H1 (cell line): ENCODE results near the gene COL19A1. TPM values are rescaled to one million over a fixed set of nuclear protein-coding genes. Genes with fewer than 3 reads are reported as not detected.

Experiments
- CTCF ChIA-PET: fragments of 300-600 bp; sonication (Branson Sonifier 250); formaldehyde crosslinking; loops from one replicate; lab custom pipeline; 2021; ENCODE audit not compliant: partially characterized antibody; lab: Charles Lee
- POLR2A ChIA-PET: fragments of 300-600 bp; sonication (Branson Sonifier 250); formaldehyde crosslinking; loops from one replicate; lab custom pipeline; 2021; ENCODE audit warnings: inconsistent platforms; ENCODE audit not compliant: partially characterized antibody; lab: Charles Lee
- DNase-seq, 2 experiments: peaks; one replicate each; pipeline versions ENCODE4 v3.0.0 to v3.0.0-alpha.2; 2010 to 2022; ENCODE audit warnings: low spot score in 2 of 2, low read depth in 1 of 2, mixed read lengths in 1 of 2
- FAIRE-seq: peaks from 2 replicates; lab custom pipeline; 2011; peaks lifted over from hg19 to GRCh38; lab: Jason Lieb, UNC
- H2AFZ ChIP-seq: 2 replicates; pipeline ENCODE4 v1.8.1; 2012; ENCODE audit warnings: low read length, inconsistent platforms
- H2AK5ac ChIP-seq: 2 replicates; pipeline ENCODE4 v1.6.1; 2013; ENCODE audit warnings: low read depth, low read length
- H2BK120ac ChIP-seq: replicated peaks from 2 replicates; pipeline ENCODE3; 2013; ENCODE audit warnings: low read depth, low read length, inconsistent platforms
- H2BK12ac ChIP-seq: 2 replicates; pipeline ENCODE4 v1.6.1; 2013; ENCODE audit warnings: low read depth, low read length
- H2BK15ac ChIP-seq: 2 replicates; pipeline ENCODE4 v1.6.1; 2013; ENCODE audit warnings: low read length
- H2BK20ac ChIP-seq: 2 replicates; pipeline ENCODE4 v1.6.1; 2013; ENCODE audit warnings: low read length
- H2BK5ac ChIP-seq: 2 replicates; pipeline ENCODE4 v1.6.1; 2013; ENCODE audit warnings: low read depth, low read length
- H3K14ac ChIP-seq: 2 replicates; pipeline ENCODE4 v1.6.1; 2013; ENCODE audit warnings: inconsistent platforms; ENCODE audit not compliant: insufficient read length
- H3K18ac ChIP-seq: 2 replicates; pipeline ENCODE4 v1.6.1; 2013; ENCODE audit warnings: low read length; ENCODE audit errors: extremely low read depth
- H3K23ac ChIP-seq: 2 replicates; pipeline ENCODE4 v1.6.1; 2013; ENCODE audit warnings: inconsistent platforms; ENCODE audit not compliant: insufficient read length
- H3K23me2 ChIP-seq: 2 replicates; pipeline ENCODE4 v1.6.1; 2013; ENCODE audit warnings: low read depth, low read length
- H3K27ac ChIP-seq: 2 replicates; pipeline ENCODE4 v1.6.1; 2011; ENCODE audit warnings: low read depth, low read length, inconsistent platforms
- H3K27me3 ChIP-seq, 4 experiments: replicated peaks in 1 of 4; 1 replicate in 1 of 4; 2 replicates in 3 of 4; pipeline versions ENCODE4 v1.6.1 to v1.8.1; 2011 to 2013; ENCODE audit warnings: low read length in 3 of 4, mild to moderate bottlenecking in 3 of 4, inconsistent platforms in 2 of 4, mixed read lengths in 2 of 4, moderate library complexity in 1 of 4; ENCODE audit not compliant: control insufficient read depth in 3 of 4, insufficient read depth in 3 of 4; ENCODE audit errors: extremely low read depth in 1 of 4
- H3K36me3 ChIP-seq, 4 experiments: 2 replicates each; pipeline versions ENCODE4 v1.6.1 to v1.8.1; 2011 to 2013; ENCODE audit warnings: mild to moderate bottlenecking in 4 of 4, low read length in 3 of 4, moderate library complexity in 2 of 4, control low read depth in 1 of 4, inconsistent platforms in 1 of 4; ENCODE audit not compliant: insufficient read depth in 4 of 4, control insufficient read depth in 2 of 4
- H3K4ac ChIP-seq: replicated peaks from 2 replicates; pipeline ENCODE3; 2013; ENCODE audit warnings: low read length, low read depth, mixed read lengths, inconsistent platforms; ENCODE audit not compliant: insufficient read length
- H3K4me1 ChIP-seq, 4 experiments: replicated peaks in 1 of 4; 1 replicate in 1 of 4; 2 replicates in 3 of 4; pipeline versions ENCODE4 v1.6.1 to v1.8.1; 2011 to 2013; ENCODE audit warnings: low read length in 3 of 4, inconsistent platforms in 2 of 4, mixed read lengths in 1 of 4; ENCODE audit not compliant: insufficient read depth in 4 of 4, control insufficient read depth in 3 of 4
- H3K4me2 ChIP-seq, 2 experiments: 2 replicates each; pipeline versions ENCODE4 v1.6.1 to v1.8.1; 2011 to 2013; ENCODE audit warnings: low read depth in 2 of 2, low read length in 2 of 2, control low read depth in 1 of 2, inconsistent platforms in 1 of 2, mild to moderate bottlenecking in 1 of 2; ENCODE audit not compliant: insufficient read depth in 1 of 2
- H3K4me3 ChIP-seq, 4 experiments: fragments of 200-600, 300-600 bp in 1 of 4; sonication (generic), shearing (Covaris generic), sonication (Bioruptor Twin) in 1 of 4; 2 replicates each; pipeline versions ENCODE4 v1.5.1 to v1.8.1; 2011 to 2016; ENCODE audit warnings: low read length in 4 of 4, low read depth in 3 of 4, control low read depth in 2 of 4, inconsistent platforms in 2 of 4, mild to moderate bottlenecking in 2 of 4, mixed read lengths in 1 of 4, moderate library complexity in 1 of 4; ENCODE audit not compliant: insufficient read depth in 2 of 4; ENCODE audit errors: extremely low read depth in 1 of 4
- H3K56ac ChIP-seq: replicated peaks from 2 replicates; pipeline ENCODE3; 2013; ENCODE audit warnings: low read depth, mild to moderate bottlenecking, mixed read lengths, low read length, inconsistent platforms; ENCODE audit not compliant: insufficient read length
- H3K79me1 ChIP-seq: 2 replicates; pipeline ENCODE4 v1.6.1; 2013; ENCODE audit warnings: low read depth, low read length, control low read depth
- H3K79me2 ChIP-seq, 2 experiments: 2 replicates each; pipeline versions ENCODE4 v1.6.1 to v1.8.1; 2012 to 2013; ENCODE audit warnings: low read length in 2 of 2, mild to moderate bottlenecking in 2 of 2, inconsistent platforms in 1 of 2; ENCODE audit not compliant: insufficient read depth in 2 of 2, control insufficient read depth in 1 of 2
- H3K9ac ChIP-seq, 4 experiments: replicated peaks in 1 of 4; 1 replicate in 1 of 4; 2 replicates in 3 of 4; pipeline versions ENCODE4 v1.6.1 to v1.8.1; 2011 to 2013; ENCODE audit warnings: low read depth in 3 of 4, low read length in 3 of 4, control low read depth in 2 of 4, mild to moderate bottlenecking in 2 of 4, moderate library complexity in 2 of 4, inconsistent platforms in 1 of 4; ENCODE audit errors: extremely low read depth in 1 of 4
- H3K9me3 ChIP-seq, 2 experiments: 2 replicates each; pipeline versions ENCODE4 v1.6.1 to v1.8.1; 2012 to 2013; ENCODE audit warnings: mild to moderate bottlenecking in 2 of 2, moderate library complexity in 2 of 2, control low read depth in 1 of 2, inconsistent platforms in 1 of 2, low read depth in 1 of 2, low read length in 1 of 2, mixed read lengths in 1 of 2; ENCODE audit not compliant: insufficient read depth in 2 of 2
- H4K20me1 ChIP-seq, 2 experiments: replicated peaks in 1 of 2; 2 replicates each; pipeline versions ENCODE3 to v1.8.1; 2011 to 2013; ENCODE audit warnings: inconsistent platforms in 2 of 2, low read length in 2 of 2, mild to moderate bottlenecking in 1 of 2; ENCODE audit not compliant: insufficient read depth in 2 of 2, control insufficient read depth in 1 of 2
- H4K5ac ChIP-seq: 2 replicates; pipeline ENCODE4 v1.6.1; 2013; ENCODE audit warnings: low read length, low read depth, mixed read lengths, inconsistent platforms; ENCODE audit not compliant: insufficient read length
- H4K8ac ChIP-seq: 2 replicates; pipeline ENCODE4 v1.8.0; 2013; ENCODE audit warnings: mild to moderate bottlenecking, moderate library complexity, low read length, inconsistent platforms; ENCODE audit not compliant: insufficient read depth; ENCODE audit errors: extremely low read depth
- H4K91ac ChIP-seq: replicated peaks from 2 replicates; pipeline ENCODE3; 2013; ENCODE audit warnings: low read length, mixed read lengths, inconsistent platforms; ENCODE audit not compliant: insufficient read length
- TEAD4 ChIP-seq: IDR thresholded peaks from 2 replicates; pipeline ENCODE4 v1.6.1; 2012; ENCODE audit warnings: low read depth, low read length, inconsistent platforms, mixed read lengths
- ZNF274 ChIP-seq: IDR thresholded peaks from 2 replicates; pipeline ENCODE4 v1.7.0; 2012; ENCODE audit warnings: low read length, borderline replicate concordance; ENCODE audit errors: extremely low read depth
- WGBS, 2 experiments: shearing (Covaris generic) in 1 of 2; methylation state at CpG; one replicate each; pipeline versions ENCODE4 v1.1.6 to v1.1.7; 2013 to 2015; ENCODE audit warnings: low lambda C conversion rate in 2 of 2, mixed read lengths in 2 of 2, inconsistent platforms in 1 of 2, low coverage in 1 of 2, missing lambda C conversion rate in 1 of 2; ENCODE audit not compliant: insufficient replicate concordance in 2 of 2, insufficient coverage in 1 of 2, insufficient read length in 1 of 2; ENCODE audit errors: extremely low coverage in 1 of 2, missing lambda C conversion rate in 1 of 2; 5-methylcytosine and 5-hydroxymethylcytosine counted together
- polyA plus RNA-seq, 7 experiments: library from polyadenylated mRNA; depleted of rRNA in 3 of 7; stranded (reverse) in 5 of 7; unstranded in 2 of 7; fragments of >200 nt in 5 of 7; fragments of 200-250 nt in 2 of 7; gene quantifications; 1 replicate in 5 of 7; 2 replicates in 1 of 7; 4 replicates in 1 of 7; pipeline versions ENCODE4 v1.2.1 to v1.2.3, GENCODE V29; 2011 to 2013; ENCODE audit warnings: missing spikeins in 2 of 7, mixed read lengths in 2 of 7
- total RNA-seq: library from RNA; stranded (reverse); fragmentation: NEBNext Ultra II Directional; extraction: Animal tissue kit (Norgen Biotek cat#: 25700); gene quantifications from 2 replicates; pipeline ENCODE4 v1.2.1, GENCODE V29; 2021

The COL19A1 gene
- total and polyA plus RNA-seq, 2 of the 8 experiments (the other 6 are each of a cell fraction or from before 2014, with no cell fraction given): not detected

DNA sequence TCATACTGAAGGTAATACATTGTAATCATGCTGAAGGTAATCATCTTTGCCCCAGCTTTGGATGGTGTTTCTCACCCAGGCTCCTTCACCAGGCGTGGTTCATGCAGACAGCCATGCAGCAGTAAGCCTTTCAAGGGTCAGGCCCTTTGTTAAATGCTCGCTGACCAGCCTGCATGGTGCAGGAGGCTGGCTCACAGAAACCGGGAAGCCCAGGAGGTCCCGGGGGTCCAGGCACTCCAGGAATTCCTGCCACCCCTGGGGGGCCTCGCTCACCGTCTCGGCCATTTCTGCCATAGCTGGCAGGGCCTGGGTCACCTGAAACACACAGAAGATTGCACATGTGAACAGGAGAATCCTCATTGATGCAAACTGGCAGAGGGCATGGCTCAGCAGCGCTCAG, 350.4 kb downstream of the COL19A1 start:
- no peak overlapping the region for H2AK5ac ChIP-seq
- FAIRE-seq: no peak

More for the DNA sequence above, 350.4 kb downstream of the COL19A1 start:
- Histone ChIP-seq H3K79me1 (no peaks in the 10 kb centered on the region), H3K4me2 (no peak overlapping the region), H3K36me3 (no peaks in the 10 kb centered on the region), H3K4ac (no peak overlapping the region), H2BK5ac (no peak overlapping the region), H3K56ac (no peak overlapping the region), H3K79me2 (no peaks in the 10 kb centered on the region), H3K18ac (no peak overlapping the region), H3K27me3 (no peaks in the 10 kb centered on the region), H3K23me2 (no peaks in the 10 kb centered on the region), H3K4me3 (no peak overlapping the region), H3K9me3 (no peaks in the 10 kb centered on the region), H4K20me1 (no peaks in the 10 kb centered on the region), H2BK12ac (no peak overlapping the region), H4K8ac (no peak overlapping the region), H3K14ac (no peak overlapping the region), H3K9ac (no peak overlapping the region), H3K4me1 (peaks cover 0 to 3% (median 0%) of the 10 kb centered on the region in 4 experiments; a peak in 2 of 7 replicates), H2BK20ac (no peak overlapping the region), H3K27ac (no peak overlapping the region), H4K91ac (no peak overlapping the region), H4K5ac (no peak overlapping the region), H2BK120ac (no peak overlapping the region), H2BK15ac (no peak overlapping the region), H2AFZ (no peak overlapping the region), H3K23ac (no peak overlapping the region)
- CTCF ChIA-PET: interaction anchor here (1.9 kb wide), 1 partner anchor 154 kb away, joined by 8 read pairs; no protein-coding TSS in a partner anchor
- 82% methylated on average over 8 of the region's 8 CpGs; no CpG with 5 or more reads in 1 of the 2 experiments for WGBS, 2 experiments
- DNase-seq: no peak
- TF ChIP-seq TEAD4 (peak; percentile 47; the same call in 1 of the 2 replicates), ZNF274 (no peak)
- POLR2A ChIA-PET: interaction anchor here (0.8 kb wide), 1 partner anchor 187 kb away, joined by 3 read pairs; no protein-coding TSS in a partner anchor
